ENCODE measurements around the gene TNFRSF11A.

TNFRSF11A gene

DNA sequence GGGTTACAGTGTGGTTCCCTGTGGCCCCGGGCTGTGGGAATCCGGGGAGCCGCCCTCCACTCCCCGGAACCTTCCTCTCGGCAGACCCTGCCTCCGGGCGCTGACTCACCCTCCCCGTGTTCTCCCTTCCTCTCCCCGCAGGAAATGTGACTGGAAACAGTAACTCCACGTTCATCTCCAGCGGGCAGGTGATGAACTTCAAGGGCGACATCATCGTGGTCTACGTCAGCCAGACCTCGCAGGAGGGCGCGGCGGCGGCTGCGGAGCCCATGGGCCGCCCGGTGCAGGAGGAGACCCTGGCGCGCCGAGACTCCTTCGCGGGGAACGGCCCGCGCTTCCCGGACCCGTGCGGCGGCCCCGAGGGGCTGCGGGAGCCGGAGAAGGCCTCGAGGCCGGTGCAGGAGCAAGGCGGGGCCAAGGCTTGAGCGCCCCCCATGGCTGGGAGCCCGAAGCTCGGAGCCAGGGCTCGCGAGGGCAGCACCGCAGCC is 59.5 kb downstream of the TNFRSF11A start:
- no peak for DNase-seq

DNA sequence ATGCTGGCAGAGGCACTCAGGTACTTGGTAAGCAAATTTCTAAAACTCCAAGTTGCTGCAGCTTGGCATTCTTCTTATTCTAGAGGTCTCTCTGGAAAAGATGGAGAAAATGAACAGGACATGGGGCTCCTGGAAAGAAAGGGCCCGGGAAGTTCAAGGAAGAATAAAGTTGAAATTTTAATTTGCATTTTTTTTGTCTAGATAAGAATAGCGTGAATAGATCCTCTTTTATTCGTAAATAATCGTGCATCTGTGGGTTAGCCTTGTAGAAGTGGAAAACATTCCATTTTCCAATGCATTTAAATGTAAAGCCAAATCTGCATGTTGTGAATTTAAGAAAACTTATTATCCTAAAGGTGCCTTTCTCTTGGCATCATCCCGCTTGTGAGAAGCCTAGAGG is 61.0 kb downstream of the TNFRSF11A start:
- no peak for DNase-seq

DNA sequence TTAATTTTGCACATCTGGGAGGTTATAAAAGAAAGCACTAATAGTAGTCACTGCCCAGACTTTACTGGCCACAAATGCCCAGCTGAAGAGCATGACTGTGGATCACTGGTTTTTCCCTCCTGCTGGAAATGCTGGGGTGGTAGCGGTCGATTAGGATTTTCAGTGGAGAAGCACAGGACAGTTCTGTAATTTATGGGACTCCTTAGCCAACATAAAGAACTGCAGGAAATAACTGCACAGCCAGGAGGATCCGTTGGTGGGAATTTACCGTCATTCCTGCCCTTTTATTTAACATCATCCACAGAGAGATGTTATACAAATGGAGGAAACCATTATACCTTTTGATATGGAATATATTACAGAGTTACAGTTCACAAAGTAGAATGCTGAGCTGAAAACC is 61.5 kb downstream of the TNFRSF11A start:
- DNase-seq, result no peak

DNA sequence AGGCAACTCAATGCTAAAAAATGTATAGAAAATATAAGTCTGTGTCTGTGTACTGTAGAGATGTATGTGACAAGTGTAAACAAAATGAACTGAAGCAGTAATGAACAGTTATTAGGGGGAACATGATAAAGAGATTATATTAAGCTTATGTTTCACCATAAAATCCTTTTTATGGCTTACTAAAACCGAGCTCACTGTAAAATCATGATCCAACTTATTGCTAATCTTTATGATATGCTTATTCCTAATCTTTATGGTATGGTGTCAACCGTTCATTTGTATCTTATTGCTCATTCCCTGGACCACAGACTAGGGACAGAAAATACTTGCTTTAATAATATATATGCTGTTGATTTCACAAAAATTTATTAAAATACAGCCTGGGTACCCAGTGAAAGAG is 62.1 kb downstream of the TNFRSF11A start:
- DNase-seq, result no peak

DNA sequence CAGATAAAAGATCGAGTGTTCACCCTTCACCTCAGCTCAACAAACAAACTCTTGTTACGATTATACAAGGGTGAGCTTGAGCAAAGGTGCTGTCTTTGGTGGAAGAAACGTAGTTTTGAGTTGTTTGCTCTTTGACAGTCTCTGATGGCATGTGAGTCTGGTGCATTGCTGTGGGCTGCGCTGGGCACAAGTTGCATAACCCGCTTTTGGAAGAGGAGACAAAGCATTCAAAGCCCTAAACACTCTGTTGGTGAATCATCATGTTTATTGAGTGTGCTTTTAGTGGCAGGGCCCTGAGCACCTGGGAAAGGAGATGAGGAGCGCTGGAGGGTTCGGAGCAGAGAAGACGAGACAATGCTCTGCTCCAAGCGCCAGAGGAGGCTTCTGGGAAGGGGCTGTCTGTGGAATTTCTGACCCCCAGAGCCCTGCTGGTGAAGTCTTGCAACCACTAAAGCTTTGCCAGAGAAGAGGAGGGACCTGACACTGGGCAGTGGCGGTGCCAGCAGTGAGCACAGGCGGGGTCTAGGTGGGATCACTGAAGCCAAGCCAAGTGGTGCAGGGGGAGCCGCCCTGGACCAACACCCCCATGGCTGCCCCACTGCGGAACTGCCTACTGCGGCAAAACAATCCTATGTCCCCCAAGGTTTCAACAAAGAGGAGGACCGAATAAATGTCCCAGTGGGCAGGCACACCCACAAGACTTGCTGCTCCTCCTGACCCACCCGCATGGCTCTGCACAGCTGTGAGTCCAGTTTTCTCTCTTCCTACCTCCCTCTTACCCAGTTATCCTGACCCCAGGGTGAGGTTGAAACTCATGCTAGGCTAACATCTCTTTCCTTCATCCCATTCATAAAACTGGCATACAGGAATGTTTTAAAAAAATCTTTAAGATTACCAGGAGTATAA is 64.0 kb downstream of the TNFRSF11A start:
- DNase-seq, result no peak

DNA sequence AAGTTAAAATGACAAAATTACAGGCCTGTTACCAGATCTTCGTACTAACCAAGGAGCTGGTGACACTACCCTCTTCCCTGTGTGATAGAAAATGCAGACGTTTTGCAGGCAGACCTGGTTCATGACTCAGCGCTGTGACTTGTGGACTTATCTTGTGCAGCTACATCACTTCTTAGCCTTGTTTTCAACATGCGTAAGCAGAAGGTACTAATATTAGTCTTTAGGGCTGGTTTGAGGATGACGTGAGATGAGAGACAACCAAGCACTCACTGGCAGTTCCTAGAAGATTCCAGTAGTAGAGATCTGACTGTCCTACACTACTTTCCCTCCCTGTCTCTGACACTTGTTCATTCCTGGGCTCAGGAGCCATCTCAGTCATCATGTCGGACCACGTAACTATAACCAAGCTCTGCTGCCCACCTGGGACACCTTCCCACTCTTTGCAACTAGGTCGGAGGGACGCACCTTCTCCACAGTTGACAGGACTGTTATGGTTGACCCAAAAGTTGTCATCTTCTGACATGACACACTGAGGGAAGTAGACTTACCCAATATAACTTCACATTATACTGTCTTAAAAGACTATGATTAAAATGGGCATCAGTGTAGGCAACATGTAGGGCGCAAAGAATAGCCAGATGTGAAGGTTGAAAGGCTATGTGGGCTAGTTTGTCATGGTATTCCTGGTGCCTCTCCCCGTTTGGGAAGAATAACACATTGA is 64.8 kb downstream of the TNFRSF11A start:
- DNase-seq, result no peak

DNA sequence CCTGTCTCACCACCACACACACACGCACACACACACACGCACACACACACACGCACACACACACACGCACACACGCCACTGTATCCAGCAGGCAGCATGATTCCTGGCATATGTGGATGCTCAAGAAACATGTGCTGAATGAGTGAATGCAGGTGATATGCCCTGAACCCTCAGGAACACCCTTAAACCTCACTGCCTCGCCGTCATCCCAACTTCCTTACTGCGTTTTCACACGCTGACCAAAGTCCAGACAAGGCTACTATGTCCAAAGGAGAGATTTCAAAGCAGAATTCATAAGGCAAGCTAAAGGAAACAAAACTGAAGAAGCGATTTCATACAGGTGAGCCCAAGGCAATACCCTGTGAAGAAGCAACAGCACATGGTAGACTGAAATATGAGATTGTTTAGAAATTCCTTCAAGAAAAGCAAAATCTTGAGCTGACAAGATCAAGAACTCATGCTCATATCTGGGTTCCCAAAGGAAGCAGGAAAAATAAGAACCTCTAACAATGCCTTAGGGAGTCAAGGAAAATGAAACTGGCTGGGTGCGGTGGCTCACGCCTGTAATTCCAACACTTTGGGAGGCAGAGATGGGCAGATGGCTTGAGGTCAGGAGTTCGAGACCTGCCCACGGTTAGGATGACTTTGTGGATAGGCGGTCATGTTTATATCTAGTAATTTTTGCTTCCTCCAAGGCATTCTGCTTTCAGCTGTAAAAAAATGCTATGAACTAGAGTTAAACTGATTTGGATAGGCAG is 69.1 kb downstream of the TNFRSF11A start:
- DNase-seq, result no peak

DNA sequence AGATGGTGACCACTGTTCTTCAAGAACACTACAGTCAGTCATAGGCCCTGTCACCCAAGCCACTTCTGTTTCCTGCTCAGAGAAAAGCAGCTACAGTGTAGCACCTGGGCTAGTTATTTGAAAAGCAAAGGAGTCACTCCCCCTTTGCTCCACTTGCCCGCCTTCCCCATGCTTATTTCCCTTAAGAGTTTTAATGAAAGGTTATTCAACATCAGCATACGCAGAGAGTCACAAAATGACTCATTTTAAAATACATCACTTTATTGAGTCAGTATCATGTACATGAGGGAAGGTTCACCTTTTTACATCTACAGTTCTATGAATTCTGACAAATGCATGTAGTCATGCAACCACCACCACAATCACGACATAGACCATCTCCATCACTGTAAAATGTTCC is 71.3 kb downstream of the TNFRSF11A start:
- DNase-seq, result peak; percentile 30 to 44

DNA sequence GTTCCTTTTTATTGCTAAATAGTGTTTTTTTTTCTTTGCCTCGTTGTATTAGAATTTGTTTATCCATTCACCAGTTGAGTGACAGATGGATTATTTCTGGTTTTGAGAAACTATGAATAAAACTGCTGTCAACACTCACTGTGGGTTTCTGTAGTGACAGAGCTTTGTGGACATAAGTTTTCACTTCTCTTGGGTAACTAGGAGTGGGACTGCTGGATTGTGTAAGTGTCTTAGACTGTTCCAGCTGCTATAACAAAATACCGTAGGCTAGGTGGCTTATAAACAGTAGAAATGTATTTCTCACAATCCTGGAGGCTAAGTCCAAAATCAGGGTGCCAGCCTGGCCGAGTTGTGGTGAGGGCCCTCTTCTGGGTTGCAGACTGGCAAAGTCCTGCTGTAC is 71.9 kb downstream of the TNFRSF11A start:
- DNase-seq, result no peak

DNA sequence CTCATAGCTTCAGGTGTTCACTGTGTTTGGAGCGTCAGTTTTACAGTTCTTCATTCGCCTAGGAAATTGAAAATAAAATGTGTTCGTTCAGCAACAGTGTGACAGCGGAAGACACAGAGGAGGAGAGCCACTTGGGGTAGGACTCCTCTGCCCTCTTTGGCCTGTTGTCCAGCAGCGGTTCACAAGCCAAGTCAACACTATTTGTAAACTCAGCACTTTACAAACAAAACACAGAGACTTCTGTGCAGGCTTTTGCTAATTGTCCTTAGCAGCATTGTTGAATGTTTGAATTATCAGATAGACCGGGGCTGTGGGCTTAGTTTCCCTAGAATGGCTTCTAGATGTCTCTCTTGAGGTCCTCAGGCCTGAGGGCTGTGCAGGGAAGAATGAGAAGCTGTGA is 73.2 kb downstream of the TNFRSF11A start:
- no peak for DNase-seq

DNA sequence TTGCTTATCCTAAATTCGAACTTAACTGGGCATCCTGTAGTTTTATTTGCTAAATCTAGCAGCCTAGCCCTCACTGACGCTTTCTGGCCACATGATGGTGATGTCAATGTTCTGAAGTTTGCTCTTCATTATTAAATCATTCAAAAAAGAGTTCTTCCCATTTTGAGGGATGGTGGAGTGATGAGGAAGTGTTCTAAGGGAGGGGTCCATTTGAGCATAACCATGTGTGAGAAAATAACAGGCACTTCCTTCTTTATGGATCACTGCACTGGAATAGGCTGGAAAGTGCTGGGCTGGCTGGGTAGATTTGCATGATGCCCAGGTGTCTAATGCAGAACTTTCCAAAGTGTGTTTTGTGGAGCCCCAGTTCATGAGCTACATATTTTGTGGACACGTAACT is 74.2 kb downstream of the TNFRSF11A start:
- no peak for DNase-seq

DNA sequence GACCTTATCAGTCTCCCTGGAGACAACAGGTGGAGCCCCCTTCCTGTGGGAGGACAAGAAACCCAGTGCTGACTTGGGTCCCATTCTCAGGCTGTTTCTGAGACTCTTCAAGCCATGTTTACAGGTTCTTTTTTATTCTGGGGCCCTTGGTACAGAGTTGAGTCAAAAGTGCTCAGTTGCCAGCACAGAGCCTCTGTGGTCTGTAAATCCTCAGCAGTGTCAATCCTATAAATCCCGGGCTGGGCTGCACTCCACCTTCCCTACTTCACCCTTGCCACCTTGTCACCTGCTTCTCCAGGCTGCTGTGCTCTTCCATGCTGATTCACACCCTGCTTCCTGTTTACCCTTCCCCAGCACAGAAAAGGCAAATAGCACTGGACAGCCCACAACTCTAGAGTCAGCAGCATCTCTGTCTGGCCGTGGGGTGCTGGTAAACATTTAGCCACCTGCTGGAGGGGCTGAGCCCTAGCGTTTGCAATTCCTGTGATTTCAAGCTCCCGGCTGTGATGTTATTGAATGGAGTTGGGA is 74.7 kb downstream of the TNFRSF11A start:
- DNase-seq, result no peak

DNA sequence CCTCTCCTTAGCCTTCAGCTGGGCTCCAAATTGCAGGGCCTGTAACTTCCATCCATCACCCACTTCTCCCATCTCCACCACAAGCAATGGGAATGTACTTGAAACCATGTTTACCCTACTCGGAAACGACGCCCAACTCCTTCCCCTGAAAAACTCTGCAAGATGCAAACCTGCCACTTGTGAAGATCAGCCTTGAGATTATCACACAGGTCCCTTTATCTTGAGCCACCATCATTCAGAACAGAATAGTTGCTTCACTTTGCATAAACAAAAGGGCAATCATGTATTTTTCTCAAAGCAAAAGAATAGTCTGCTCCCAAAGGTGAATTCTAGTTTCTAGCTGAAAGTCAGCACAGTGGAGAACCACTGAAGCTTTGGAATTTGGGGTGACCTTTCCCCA is 75.8 kb downstream of the TNFRSF11A start:
- DNase-seq, result no peak

DNA sequence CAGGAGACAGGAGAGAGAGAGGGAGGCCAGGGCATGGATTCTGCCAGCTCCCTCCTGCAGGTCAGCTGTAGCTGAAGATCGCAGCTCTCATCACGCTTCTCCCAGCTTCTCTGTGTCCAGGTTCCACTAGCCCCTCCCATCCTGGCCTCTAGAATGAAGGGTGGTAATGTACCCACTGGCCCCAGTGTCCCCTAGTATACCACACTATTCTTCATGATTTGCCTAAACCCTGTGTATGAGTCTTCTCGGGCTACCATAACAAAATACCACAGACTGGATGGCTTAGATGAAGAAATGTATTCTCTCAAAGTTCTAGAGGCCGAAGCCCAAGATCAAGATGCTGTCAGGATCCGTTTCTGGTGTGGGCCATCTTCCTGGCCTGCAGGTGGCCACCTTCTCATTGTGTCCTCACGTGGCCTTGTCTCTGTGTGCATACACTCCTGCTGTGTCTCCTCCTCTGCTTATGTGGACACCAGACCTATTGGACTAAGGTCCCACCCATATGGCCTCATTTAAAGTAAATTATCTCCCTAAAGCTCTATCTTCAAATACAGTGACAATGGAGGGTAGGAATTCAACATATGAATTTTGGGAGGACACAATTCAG is 77.3 kb downstream of the TNFRSF11A start:
- no peak for DNase-seq

DNA sequence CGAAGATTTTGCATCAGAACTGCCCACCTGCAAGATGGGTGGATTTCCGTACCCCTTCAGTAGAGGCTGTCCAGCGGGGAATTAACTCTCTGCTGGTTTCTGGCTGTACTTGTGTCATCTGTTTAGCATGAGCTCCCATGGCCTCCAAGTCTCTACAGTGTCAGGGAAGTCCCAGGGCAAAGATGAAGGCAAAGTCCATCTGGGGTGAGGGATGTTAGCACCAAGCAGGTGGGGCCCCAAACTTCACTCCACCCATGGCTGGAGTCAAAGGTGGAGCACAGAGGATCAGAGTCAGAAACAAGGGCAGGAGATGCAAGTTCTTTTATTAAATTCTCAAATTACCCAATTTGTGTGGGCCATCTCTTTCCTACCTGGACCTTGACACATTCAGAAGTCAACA is 78.0 kb downstream of the TNFRSF11A start:
- DNase-seq, result no peak

DNA sequence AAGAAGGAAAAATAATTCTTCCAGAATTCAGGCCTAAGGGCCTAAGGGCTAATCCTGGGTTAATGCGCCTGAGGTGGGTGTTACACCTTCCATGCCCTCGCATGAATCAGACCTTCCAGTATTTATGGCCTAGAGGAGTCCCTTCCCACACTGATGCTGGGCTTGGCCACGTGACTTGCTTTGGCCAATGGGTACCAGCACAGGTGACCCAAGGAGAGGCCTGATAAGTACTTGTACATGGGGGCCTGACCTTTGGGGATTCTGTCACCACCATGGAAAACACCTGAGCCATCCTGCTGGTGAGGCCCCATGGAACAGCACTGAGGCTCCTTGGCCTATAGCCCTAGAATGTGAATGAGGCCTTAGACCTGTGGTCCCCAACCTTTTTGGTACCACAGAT is 79.8 kb downstream of the TNFRSF11A start:
- no peak for DNase-seq

DNA sequence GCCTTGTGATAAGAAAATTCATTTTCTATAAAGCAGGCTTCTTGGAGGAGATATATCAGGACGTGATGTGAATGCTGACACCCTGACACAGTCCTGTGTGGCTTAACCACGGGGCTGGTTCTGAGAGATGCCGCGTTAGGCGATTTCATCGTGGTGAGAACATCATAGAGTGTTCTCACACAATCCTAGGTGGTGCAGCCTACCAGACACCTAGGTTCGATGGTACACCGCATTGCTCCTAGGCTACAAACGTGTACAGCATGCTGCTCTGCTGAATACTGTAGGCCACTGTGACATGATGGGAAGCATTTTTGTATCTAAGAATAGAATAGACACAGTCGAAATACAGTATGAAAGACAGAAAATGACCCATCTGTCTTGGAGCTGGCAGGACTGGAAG is 82.5 kb downstream of the TNFRSF11A start:
- DNase-seq, result no peak

DNA sequence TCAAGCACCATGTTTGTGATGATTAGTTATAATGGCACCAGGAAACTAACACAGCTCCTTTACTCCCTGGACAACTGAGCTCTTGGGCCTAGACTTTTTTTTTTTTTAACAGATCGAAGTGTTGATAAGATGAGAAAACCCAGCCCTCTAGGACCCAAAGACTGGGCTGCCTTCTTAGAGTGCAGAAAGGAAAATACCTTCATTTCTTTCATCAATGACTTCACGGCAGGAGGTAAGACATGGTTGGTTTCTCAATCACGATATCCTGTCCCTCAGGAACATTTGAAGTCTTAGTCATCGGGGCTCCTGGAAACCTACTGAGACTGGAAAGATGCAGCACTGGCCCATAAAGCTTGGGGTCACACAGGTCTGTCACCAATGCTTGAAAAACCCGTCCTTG is 84.7 kb downstream of the TNFRSF11A start:
- DNase-seq, result no peak

DNA sequence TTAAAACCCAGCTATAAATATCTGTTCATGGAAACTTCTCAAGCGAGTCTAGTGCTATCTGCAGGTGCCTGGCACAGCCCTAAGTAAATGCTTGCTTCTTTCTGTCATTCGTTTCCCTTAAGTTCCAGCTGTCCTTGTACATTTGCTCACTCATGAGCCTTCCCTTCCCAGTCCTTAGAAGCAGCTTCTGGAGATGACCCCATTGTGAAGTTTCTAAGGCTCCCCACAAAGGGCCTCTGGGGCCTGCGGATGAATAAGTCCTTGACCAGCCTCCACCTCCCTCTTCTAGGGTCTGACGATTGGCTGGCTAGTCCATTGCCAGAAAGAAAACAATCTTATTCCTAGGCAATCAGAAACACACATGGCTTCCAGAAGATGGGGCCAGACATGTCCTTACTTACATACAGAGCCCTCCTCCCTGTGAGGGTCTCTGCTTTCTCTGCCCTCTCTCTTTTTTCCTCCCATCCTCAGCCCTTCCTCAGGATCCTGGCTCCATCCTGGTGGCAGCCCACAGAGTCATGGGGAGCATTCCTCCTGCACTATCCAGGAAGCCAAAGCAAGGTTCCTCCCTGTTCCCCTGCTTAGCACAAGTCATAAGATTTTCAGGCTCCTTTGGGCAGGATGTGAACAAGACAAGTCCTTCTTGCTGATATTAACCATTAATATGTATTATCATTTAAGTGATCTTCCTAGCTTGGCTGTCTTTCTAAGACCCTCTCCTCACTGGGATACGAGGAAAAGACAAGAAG is 87.3 kb downstream of the TNFRSF11A start:
- no peak for DNase-seq

DNA sequence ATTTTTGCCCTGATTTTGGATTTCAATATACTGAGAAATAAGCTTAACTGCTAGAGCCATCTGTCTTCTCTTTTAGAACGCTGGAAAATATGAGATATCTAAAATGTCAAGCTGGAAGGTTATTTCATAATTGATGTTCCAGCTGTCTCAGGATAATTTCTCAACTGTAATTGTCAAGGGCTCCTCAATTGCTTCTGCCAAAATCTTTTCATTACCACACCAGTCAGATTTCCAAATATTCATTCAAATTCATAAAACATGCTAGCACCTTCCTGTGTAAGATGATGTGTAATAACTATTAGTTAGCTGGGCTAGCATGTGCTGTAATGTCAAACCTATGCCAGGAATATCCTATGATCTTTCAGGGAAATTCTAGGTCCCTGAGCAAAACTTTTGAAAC is 88.1 kb downstream of the TNFRSF11A start:
- DNase-seq, result no peak

DNA sequence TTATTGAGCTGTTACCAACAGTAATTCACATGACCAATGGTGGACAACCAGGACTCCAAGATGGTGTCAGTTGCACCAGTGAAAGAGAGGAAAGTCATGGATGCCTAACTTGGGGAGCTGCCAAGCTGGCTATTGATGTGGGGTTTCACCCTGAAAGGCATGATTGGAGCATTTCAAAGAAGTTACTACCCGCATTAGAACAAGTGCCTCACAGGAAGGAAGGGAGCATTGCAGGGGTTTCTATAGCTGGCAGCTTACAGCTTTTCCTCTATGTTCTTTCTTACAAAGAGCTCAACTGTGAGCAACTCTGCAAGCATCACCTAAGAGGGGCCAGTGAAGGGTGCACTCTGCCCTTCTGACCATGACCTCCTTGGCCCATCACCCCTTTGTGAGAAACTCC is 93.1 kb downstream of the TNFRSF11A start:
- DNase-seq, result no peak

DNA sequence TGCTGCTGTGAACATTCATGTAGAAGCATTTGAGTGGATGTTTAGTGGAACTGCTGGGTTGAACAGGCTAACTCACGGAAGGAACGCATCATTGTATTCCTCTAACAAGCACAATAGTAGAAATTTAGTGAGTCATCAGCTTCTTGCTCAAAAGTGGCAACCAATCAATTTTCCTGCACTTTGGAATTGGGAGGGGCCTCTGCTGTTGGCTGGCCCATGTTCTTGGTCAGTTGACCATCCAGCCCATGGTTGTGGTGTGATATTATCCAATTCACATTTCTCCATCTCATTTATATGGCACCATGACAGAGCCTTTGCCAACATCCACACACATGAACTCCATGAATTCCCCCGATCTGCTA is 95.0 kb downstream of the TNFRSF11A start:
- DNase-seq, result peak; percentile 51 to 61
